CD4-positive, alpha-beta T cell (primary cell): ENCODE results near the gene C1QTNF8. TPM values are rescaled to one million over a fixed set of nuclear protein-coding genes. Genes with fewer than 3 reads are reported as not detected.

ENCODE experiments used
- ATAC-seq: fragments of 200-7000 bp; cut with Tn5 transposase; one replicate; pipeline ENCODE4 v1.10.0; 2022; ENCODE audit warnings: mild to moderate bottlenecking; ENCODE audit not compliant: poor library complexity
- CTCF ChIA-PET: fragments of 350-600 bp; sonication (Branson Sonifier 250); formaldehyde crosslinking; loops from one replicate; lab custom pipeline; 2021; ENCODE audit warnings: antibody characterized with exemption, inconsistent platforms; lab: Charles Lee
- POLR2A ChIA-PET: fragments of 350-600 bp; sonication (Branson Sonifier 250); formaldehyde crosslinking; loops from one replicate; lab custom pipeline; 2021; ENCODE audit warnings: antibody characterized with exemption, inconsistent platforms; lab: Charles Lee
- DNase-seq, 14 experiments: peaks; one replicate each; pipeline ENCODE4 v3.0.0-alpha.2; 2013 to 2020; ENCODE audit warnings: mixed read lengths in 2 of 14
- H3K27ac ChIP-seq, 2 donors: one replicate each; pipeline versions ENCODE4 v1.5.1 to v1.7.0; 2013; ENCODE audit warnings: low read length in 2 of 2, low read depth in 1 of 2, mild to moderate bottlenecking in 1 of 2
- H3K27me3 ChIP-seq, 2 experiments: 1 replicate in 1 of 2; 2 replicates in 1 of 2; pipeline versions ENCODE4 v1.6.1 to v1.7.0; 2013; ENCODE audit warnings: low read length in 2 of 2, control low read depth in 1 of 2, mild to moderate bottlenecking in 1 of 2, moderate library complexity in 1 of 2; ENCODE audit not compliant: insufficient read depth in 2 of 2, control insufficient read depth in 1 of 2
- H3K36me3 ChIP-seq: one replicate; pipeline ENCODE4 v1.6.1; 2013; ENCODE audit warnings: low read length, control low read depth; ENCODE audit not compliant: insufficient read depth
- H3K4me1 ChIP-seq: one replicate; pipeline ENCODE4 v1.6.1; 2013; ENCODE audit warnings: low read length, control low read depth; ENCODE audit not compliant: insufficient read depth
- H3K4me3 ChIP-seq: one replicate; pipeline ENCODE4 v1.5.1; 2013; ENCODE audit warnings: mild to moderate bottlenecking, low read length, moderate library complexity
- H3K9me3 ChIP-seq, 2 experiments: 1 replicate in 1 of 2; 2 replicates in 1 of 2; pipeline versions ENCODE4 v1.6.1 to v1.7.0; 2013; ENCODE audit warnings: low read length in 2 of 2, mild to moderate bottlenecking in 2 of 2, control low read depth in 1 of 2, moderate library complexity in 1 of 2; ENCODE audit not compliant: control insufficient read depth in 1 of 2, insufficient read depth in 1 of 2
- H3K27ac Mint-ChIP-seq: one replicate; pipeline ENCODE4 v1.8.0; 2020; ENCODE audit warnings: mixed read lengths
- H3K27me3 Mint-ChIP-seq: one replicate; pipeline ENCODE4 v1.8.0; 2021; ENCODE audit warnings: mixed read lengths
- H3K36me3 Mint-ChIP-seq: one replicate; pipeline ENCODE4 v1.8.0; 2021; ENCODE audit warnings: low read depth, mixed read lengths
- H3K4me1 Mint-ChIP-seq: one replicate; pipeline ENCODE4 v1.8.0; 2021; ENCODE audit warnings: low read depth, mixed read lengths
- H3K4me3 Mint-ChIP-seq: one replicate; pipeline ENCODE4 v1.8.0; 2020; ENCODE audit warnings: mild to moderate bottlenecking, mixed read lengths
- H3K9me3 Mint-ChIP-seq: one replicate; pipeline ENCODE4 v1.8.0; 2020; ENCODE audit warnings: mixed read lengths
- intact Hi-C, 2 experiments: fragments of 100-400 bp; cut with DNase I in 1 of 2; cut with micrococcal nuclease in 1 of 2; formaldehyde crosslinking; loops; one replicate each; pipeline versions ENCODE4 v1.15.1 to v1.9.0; 2023 to 2025; cut with DNase I, micrococcal nuclease
- total RNA-seq, 174 experiments: library from RNA in 2 of 174; stranded (reverse) in 2 of 174; gene quantifications; one replicate each; pipeline ENCODE4 v1.2.3 and lab custom pipeline; 2021 to 2026
- TF ChIP-seq, protein P1 (sequence below): fragments of 200-600 bp; IDR thresholded peaks from one replicate; pipeline ENCODE4 v1.8.0; 2022; ENCODE audit warnings: antibody characterized with exemption, mild to moderate bottlenecking

C1QTNF8 gene
- total RNA-seq, 2 experiments from 2014 or later: not detected

DNA sequence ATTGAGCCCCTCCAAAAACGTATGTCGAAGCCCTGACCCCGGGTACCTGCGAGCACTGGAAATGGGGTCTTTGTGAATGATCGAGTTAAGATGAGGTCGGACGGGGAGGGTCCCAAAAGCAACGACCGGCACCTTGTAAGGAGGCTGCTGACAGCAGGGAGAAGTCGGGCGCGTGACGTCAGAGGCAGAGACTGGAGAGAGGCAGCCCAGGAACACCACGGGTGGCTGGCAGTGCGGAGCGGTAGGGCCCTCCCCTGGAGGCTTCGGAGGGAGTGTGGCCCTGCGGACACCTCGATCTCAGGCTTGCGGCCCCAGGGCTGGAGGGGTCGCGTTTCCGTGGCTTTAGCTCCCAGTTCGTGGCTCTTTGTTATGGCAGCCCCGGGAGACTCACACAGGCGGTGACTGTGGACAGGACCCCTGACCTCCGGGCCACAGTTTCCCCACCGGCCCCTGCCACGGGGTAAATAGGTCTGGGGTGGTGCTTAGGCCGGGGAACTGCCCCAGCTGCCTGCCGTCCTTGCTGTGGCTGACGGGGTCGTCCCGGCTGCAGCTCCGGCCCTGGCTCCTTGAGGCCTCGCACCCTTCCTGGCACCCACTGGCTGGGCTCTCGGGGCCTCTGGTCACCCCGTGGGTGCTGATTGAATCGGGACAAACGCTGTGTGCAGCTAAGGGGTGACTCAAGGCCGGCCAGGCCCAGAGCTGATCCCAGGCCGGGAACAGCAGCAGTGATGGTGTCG, 34.1 kb downstream of the C1QTNF8 start:
- H3K27me3 ChIP-seq: peaks cover 14 to 24% of the 10 kb centered on the region in 2 experiments
- H3K4me3 ChIP-seq: no peak overlapping the region
- H3K9me3 ChIP-seq: peaks cover 5 to 28% of the 10 kb centered on the region in 2 experiments
- intact Hi-C loops: no loop called here
- no peaks in the 10 kb centered on the region for H3K4me1 Mint-ChIP-seq
- H3K4me3 Mint-ChIP-seq: no peak overlapping the region
- H3K9me3 Mint-ChIP-seq: no peaks in the 10 kb centered on the region
- TF ChIP-seq, protein P1, sequence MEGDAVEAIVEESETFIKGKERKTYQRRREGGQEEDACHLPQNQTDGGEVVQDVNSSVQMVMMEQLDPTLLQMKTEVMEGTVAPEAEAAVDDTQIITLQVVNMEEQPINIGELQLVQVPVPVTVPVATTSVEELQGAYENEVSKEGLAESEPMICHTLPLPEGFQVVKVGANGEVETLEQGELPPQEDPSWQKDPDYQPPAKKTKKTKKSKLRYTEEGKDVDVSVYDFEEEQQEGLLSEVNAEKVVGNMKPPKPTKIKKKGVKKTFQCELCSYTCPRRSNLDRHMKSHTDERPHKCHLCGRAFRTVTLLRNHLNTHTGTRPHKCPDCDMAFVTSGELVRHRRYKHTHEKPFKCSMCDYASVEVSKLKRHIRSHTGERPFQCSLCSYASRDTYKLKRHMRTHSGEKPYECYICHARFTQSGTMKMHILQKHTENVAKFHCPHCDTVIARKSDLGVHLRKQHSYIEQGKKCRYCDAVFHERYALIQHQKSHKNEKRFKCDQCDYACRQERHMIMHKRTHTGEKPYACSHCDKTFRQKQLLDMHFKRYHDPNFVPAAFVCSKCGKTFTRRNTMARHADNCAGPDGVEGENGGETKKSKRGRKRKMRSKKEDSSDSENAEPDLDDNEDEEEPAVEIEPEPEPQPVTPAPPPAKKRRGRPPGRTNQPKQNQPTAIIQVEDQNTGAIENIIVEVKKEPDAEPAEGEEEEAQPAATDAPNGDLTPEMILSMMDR: no peak
- no peaks in the 10 kb centered on the region for H3K36me3 Mint-ChIP-seq
- H3K36me3 ChIP-seq: no peaks in the 10 kb centered on the region
- peaks cover 7% of the 10 kb centered on the region for H3K4me1 ChIP-seq
- H3K27ac Mint-ChIP-seq: no peak overlapping the region
- peaks cover 24% of the 10 kb centered on the region for H3K27me3 Mint-ChIP-seq
- CTCF ChIA-PET: no interaction called here
- DNase-seq (no peak), ATAC-seq (no peak)
- POLR2A ChIA-PET: no interaction called here
- H3K27ac ChIP-seq: no peak overlapping the region

DNA sequence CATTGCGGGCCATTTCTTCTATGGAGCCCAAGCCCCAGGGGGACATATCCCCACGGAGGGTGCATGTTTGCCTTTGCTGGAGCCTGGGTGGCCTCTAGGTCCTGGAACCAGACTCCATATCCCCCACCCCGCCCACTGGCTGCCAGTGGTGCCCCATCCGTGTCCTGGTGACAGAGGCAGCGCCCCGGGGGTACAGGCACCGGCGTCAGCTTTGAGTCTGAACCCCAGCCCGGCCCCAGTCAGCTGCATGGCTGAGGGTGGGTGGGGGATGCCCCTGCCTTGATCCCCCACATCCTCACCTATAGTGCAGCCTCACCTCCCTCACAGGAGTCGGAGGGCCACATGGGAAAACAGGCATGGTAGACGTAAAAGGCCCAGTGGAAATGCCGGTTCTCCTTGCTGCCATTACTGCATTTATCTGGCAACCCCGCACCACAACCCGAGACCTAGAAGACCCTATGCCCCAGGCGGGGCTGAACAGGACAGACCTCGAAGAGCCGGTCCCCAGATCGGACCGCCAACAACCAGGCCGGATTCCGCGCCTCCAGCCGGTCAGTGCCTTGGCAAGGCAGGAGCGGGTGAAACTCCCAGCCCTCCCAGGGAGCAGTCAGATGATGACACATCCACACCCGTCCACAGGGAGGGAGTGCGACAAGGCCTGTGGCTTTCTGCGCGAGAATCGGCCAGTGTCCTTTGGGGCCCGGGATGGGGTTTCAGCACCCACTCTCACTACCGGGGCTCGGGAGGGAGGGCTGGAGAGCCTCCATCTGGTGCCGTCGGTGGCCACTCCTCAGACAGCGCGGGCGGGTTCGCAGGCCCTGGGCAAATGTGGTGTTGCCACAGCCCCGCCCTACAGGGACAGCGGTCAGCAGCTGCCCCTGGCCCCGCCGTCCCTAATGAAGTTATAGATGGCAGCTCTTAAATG, 35.4 kb downstream of the C1QTNF8 start:
- Histone ChIP-seq H3K36me3 (no peaks in the 10 kb centered on the region), H3K27ac (no peak overlapping the region), H3K4me3 (no peak overlapping the region), H3K27me3 (peaks cover 12% of the 10 kb centered on the region in 2 experiments), H3K9me3 (peaks cover 5 to 30% of the 10 kb centered on the region in 2 experiments), H3K4me1 (peaks cover 7% of the 10 kb centered on the region)
- no peak for ATAC-seq
- no peak overlapping the region for H3K4me3 Mint-ChIP-seq
- ChIA-PET POLR2A (interaction anchor here (0.6 kb wide), 1 partner anchor 9 kb away, joined by 4 read pairs; no protein-coding TSS in a partner anchor), CTCF (no interaction called here)
- no peaks in the 10 kb centered on the region for H3K4me1 Mint-ChIP-seq
- H3K27ac Mint-ChIP-seq: no peak overlapping the region
- intact Hi-C loops: no loop called here
- no peaks in the 10 kb centered on the region for H3K9me3 Mint-ChIP-seq
- H3K27me3 Mint-ChIP-seq: peaks cover 20% of the 10 kb centered on the region
- DNase-seq: no peak
- H3K36me3 Mint-ChIP-seq: no peaks in the 10 kb centered on the region
- TF ChIP-seq, protein P1: no peak

DNA sequence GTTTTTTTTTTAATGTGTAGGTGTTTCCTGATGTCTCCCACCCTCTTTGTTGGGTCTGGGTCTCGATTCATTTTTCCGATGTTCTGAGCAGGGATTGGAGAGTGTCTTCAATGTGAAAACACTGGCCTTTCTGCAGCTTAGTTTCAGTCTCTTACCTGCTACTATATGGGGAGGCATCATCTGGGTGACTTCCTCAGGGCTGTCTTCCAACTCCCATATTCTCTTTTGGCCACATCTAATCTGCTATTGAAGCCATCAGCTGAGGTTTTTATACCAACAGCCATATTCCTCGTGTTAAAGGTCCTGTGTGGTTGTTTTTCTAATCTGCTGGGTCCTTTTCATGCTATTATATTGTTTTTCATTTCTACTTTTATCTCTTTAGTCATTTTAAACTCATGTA, 36.7 kb downstream of the C1QTNF8 start:
- no peak overlapping the region for H3K27ac ChIP-seq
- Mint-ChIP-seq H3K4me3 (no peak overlapping the region), H3K4me1 (no peaks in the 10 kb centered on the region), H3K27me3 (peaks cover 11% of the 10 kb centered on the region), H3K27ac (no peak overlapping the region), H3K9me3 (no peaks in the 10 kb centered on the region), H3K36me3 (no peaks in the 10 kb centered on the region)
- H3K27me3 ChIP-seq: peaks cover 0 to 11% of the 10 kb centered on the region in 2 experiments
- ATAC-seq: no peak
- no peak for DNase-seq
- TF ChIP-seq, protein P1: no peak
- H3K36me3 ChIP-seq: no peaks in the 10 kb centered on the region
- H3K4me3 ChIP-seq: no peak overlapping the region
- ChIA-PET POLR2A (no interaction called here), CTCF (no interaction called here)
- intact Hi-C loops: loop anchor here in 1 of 2 experiments (5.0 kb wide), 1 partner anchor 247 kb away; no protein-coding TSS in a partner anchor
- H3K4me1 ChIP-seq: peaks cover 11% of the 10 kb centered on the region
- H3K9me3 ChIP-seq: peaks cover 5 to 26% of the 10 kb centered on the region in 2 experiments
